GM19023 (cell line): ENCODE measurements around the gene CTXND2.
"Not testable (repeated sequence)": the region's sequence is repeated elsewhere in the genome, so short reads cannot be mapped to it uniquely, and the experiment has no call there.

ENCODE experiments used
- ATAC-seq: cut with Tn5 transposase; IDR thresholded peaks from one replicate; pipeline ENCODE4 v1.9.1; 2021; ENCODE audit warnings: mild to moderate bottlenecking, moderate library complexity; ENCODE audit not compliant: unreplicated experiment

Gene CTXND2

GRCh38 chr1:150887018-150887417 lies at the start of gene CTXND2:
Gene CTXND2, plus strand, starts transcription at chr1:150887136. Its CDS starts 25,179 bp downstream, at chr1:150912315.
- ATAC-seq = no peak

- ATAC-seq = not testable (repeated sequence)
Measured at GRCh38 chr1:150840850-150841249, 46.1 kb upstream of the CTXND2 start.

- ATAC-seq = no peak
Measured at GRCh38 chr1:150841626-150842025, 45.3 kb upstream of the CTXND2 start.

GRCh38 chr1:150842343-150842742 lies 44.6 kb upstream of the CTXND2 start:
- no peak for ATAC-seq

- ATAC-seq = no peak
Measured at GRCh38 chr1:150842964-150843363, 44.0 kb upstream of the CTXND2 start.

- ATAC-seq = no peak
Measured at GRCh38 chr1:150843474-150843873, 43.5 kb upstream of the CTXND2 start.

- ATAC-seq = no peak
Measured at GRCh38 chr1:150846473-150847146, 40.3 kb upstream of the CTXND2 start.

- not testable (repeated sequence) for ATAC-seq
Measured at GRCh38 chr1:150850801-150851362, 36.1 kb upstream of the CTXND2 start.

GRCh38 chr1:150852734-150853133 lies 34.2 kb upstream of the CTXND2 start:
- not testable (repeated sequence) for ATAC-seq

- no peak for ATAC-seq
Measured at GRCh38 chr1:150863724-150864123, 23.2 kb upstream of the CTXND2 start.

GRCh38 chr1:150864200-150864599 lies 22.7 kb upstream of the CTXND2 start:
- not testable (repeated sequence) for ATAC-seq

GRCh38 chr1:150869683-150870082 lies 17.3 kb upstream of the CTXND2 start:
- ATAC-seq = no peak

- ATAC-seq = no peak
Measured at GRCh38 chr1:150872572-150872971, 14.4 kb upstream of the CTXND2 start.

- ATAC-seq = no peak
Measured at GRCh38 chr1:150873521-150873920, 13.4 kb upstream of the CTXND2 start.

GRCh38 chr1:150874455-150875196 lies 12.3 kb upstream of the CTXND2 start:
- no peak for ATAC-seq

GRCh38 chr1:150875197-150876118 lies 11.5 kb upstream of the CTXND2 start:
- ATAC-seq = no peak

- ATAC-seq = peak; percentile 19
Measured at GRCh38 chr1:150876119-150876454, 10.8 kb upstream of the CTXND2 start.

- not testable (repeated sequence) for ATAC-seq
Measured at GRCh38 chr1:150878931-150879330, 8.0 kb upstream of the CTXND2 start.

- no peak for ATAC-seq
Measured at GRCh38 chr1:150881331-150882070, 5.4 kb upstream of the CTXND2 start.

- not testable (repeated sequence) for ATAC-seq
Measured at GRCh38 chr1:150883121-150883520, 3.8 kb upstream of the CTXND2 start.
